Superior temporal gyrus (tissue), 1 donor: Measurements from ENCODE around the gene UNK.
A peak's percentile ranks its signal among the peaks of the same experiment; 100 is the strongest.
"Not testable (repeated sequence)": the region's sequence is repeated elsewhere in the genome, so short reads cannot be mapped to it uniquely, and the experiment has no call there.

Experiments
- DNase-seq: peaks from one replicate; pipeline ENCODE4 v3.0.0-alpha.2; 2016; ENCODE audit errors: extremely low spot score

The UNK gene

DNA sequence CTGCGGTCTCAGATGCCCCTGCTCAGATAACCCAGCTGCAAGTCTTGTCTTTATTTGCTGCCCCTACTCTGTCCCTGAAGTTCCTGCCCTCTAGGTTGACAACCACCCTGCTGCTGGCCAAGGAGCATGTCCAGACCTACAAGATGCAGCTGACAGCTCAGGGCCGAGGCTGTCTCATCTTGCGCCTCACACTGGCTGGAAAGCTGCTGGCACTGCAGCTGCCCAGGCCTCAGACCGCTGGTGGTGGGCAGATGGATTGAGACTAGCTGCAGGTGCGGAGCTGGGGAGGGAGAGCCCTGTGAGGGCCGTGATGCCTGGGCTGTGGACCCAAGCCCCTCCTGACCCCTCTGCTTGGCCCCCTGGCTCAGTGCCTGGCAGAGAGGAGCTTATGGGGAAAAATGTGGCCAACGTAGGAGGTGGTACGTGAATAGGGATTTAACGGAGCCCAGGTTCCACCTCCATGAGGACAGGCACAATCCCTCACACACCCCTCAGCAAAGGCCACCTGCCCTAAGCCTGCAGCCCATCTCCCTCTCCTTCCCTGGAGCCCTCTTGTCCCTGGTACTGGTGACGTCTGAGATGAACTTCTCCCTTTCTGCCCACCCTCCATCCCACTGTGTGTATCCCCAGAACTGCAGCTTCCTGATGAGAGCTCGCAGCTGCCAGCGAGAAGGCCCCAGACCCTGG lies 11.3 kb upstream of the UNK start:
- DNase-seq, result no peak

DNA sequence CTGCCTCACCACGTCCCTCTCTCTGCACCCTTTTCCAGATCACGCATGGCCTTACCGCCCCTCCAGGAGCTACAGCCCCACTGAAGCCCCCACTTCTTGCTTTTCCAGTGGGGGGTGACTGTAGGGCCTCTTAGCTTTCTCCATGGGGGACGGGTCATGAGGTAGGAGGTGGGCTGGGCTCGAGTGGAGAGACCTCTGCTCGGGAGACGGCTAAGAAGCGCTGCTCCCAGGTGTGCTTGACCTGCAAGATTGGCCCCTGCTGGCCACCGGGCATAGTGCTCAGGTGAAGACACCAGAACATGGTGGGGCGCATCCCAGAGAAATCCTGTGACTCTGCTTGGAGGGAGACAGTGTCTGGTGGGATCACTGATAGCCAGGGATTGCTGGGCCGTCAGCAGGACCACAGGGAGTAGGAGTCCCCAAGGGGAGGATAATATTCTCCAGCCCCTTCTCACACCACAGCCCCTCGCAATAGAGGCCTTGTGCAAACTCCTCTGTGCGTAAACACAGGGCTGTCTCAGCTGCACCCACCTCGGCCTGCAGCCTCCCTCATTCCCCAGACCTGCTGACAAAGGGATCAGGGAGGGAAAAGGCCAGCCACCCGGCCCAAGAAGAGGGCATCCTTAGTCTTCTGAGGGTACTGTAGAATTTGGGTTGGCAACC lies 10.7 kb upstream of the UNK start:
- no peak for DNase-seq

DNA sequence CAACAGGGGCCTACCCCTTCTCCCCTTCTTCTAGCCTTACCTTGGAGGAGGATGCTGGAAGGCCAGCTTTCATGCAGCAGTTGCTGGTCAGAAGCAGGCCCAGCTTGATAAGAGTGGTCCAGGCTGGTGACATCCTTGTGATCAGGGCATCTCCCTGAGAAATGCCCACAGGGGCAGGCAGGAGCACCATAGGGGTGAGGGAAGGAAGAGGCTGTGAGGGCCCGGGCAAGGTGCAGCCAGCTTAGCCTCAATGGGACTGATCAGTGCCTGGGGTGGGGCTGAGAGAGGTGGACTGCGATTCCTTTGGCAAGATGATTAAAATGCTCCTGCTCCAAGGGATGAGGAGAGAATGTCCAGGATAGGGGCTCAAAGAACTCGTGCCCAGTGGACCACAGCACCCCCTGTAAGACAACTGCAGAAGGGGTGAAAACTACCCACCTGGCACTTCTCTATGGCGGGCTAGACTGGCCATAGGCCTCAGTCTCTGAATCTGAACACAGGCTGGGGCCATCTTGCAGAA lies 10.1 kb upstream of the UNK start:
- DNase-seq, result no peak

DNA sequence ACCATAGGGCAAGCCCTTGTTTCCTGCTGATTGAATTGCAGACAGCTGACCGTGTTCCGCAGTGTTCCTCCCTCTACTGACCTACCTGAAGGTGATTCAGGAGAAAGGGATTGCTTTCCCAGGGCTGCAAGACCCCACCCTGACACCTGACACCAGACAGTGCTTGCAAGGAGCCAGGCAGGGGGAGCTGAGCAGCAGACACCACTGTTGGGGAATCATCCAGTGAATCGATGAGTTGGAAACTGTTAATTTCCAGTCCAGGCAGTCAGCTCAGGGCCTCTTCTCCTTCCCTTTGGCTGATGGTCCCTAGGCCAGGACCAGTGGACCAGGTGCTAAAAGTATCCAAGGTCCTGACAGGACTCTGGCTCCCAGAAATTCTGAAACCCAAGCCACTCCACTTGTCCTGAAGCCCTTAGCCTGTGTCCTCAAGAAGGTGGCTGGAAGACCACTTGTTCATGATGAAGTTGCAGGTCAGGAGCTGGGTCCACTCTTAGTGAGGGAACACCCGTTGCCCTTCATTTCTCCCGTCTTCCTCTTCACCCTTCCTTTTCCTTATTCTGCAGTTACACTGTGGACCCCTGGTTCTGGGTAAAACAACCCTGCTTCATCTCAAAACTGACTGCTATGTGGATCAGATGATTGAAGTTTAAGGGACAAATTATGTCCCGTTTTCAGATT lies 9.5 kb upstream of the UNK start:
- no peak for DNase-seq

DNA sequence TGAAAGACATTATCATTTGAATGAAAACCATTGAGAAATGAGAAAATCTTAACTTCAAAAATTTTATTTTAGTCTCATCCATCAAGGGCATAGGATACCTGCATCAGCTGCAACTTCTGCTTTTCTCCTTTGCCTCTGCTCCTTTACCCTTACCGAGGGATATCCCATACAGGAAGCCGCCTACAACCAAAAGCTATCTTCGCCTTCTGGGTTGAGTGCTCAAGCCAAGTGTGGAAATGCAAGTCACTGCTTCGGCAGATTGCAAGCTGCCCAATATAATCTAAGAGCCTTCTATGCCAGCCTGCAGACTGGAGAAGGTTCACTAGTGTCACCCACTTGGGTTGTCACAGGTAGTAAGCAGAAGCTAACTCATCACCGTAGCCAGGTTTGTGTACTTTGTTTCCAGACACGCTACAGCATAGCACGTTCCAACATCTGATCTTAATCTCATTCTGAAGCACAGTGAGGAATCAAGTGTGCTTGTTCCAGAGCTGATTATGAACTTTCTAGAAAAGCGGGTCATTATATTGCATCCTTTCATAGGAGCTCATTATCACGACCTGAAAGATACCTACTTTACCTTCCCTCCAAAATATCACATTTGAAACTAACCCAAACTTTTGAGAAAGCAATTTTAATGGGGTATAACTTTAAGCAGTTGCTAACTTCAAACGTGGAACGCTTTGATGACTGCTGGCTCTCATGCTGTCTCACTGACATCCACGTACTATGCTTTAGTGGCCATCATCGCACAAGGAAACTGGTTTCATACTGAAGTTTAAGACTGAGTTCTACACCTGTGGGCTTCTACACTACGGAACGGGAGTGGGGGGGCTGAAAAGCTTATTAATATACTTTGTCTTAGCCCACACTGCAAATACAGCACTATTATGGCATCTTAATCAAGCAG lies 8.0 kb upstream of the UNK start:
- DNase-seq, result no peak

DNA sequence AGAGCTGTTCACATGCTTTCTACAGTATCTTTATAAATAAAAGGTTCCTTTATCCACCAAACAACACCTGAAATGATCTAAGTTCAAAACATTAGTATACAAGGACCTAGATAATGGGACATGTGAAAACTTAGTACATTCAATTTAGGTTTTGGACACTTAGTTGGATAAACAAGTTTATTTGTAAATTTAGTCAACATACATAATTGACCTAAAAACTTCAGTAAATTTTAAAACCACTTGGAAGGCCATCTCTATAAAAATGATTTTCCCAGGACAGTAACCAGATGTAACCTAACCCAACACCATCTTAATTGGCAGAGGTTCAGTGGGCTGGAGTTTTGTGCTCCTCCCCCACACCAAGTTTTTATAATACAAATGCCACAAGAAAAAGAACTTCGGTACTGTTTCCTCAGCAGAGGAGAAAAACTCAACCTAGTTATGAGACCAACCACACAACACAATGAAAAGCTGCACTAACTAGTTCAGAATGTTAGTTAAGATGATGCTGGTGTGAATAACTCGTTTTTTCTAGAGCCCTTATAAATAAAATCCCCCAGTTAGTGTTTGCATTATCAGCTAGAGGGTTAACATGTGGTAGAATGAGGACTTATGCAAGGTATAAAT lies 7.2 kb upstream of the UNK start:
- no peak for DNase-seq

DNA sequence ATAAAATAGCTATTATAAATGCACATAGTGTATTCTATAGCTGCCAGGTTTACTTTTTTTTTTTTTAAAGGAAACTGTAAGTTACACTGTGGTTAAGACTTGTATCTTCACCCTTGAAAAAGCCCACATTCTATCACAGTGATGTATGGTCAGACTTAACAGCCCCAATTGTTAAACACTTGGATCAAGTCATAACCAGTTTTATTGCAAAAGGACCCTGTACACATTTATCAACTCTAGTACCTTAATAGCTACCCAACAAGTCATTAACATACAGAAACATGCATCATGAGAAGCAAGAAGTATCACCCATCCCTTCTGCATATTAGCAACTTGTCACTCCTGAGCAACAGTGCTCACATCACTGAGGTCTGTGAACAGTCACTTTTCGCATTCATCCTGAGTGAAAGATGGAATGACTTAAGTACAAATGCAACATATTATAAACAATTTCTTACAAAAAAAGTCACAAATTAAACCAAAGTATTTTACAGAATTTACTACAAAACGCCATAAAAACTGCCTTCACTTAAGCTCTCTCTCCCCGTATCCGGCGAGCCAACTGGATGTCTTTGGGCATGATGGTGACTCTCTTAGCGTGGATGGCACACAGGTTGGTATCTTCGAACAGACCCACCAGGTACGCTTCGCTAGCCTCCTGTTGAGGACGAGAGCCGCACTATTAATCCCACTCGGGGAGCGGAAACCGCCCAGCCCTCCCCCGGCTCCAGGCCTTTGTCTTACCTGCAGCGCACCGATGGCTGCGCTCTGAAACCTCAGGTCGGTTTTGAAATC lies 6.3 kb upstream of the UNK start:
- DNase-seq, result not testable (repeated sequence)

DNA sequence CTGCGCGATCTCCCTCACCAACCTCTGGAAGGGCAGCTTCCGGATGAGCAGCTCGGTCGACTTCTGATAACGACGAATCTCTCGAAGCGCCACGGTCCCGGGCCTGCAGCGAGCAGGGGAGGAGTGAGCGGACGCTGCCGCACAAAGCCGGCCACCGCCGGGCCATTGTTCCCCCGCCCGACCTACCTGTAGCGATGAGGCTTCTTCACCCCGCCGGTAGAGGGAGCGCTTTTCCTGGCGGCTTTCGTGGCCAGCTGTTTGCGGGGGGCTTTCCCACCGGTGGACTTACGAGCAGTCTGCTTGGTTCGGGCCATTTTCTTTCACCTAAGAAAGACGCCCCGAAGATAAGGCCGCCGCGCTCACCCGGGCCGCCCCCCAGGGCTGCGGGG lies 5.8 kb upstream of the UNK start:
- DNase-seq, result no peak

DNA sequence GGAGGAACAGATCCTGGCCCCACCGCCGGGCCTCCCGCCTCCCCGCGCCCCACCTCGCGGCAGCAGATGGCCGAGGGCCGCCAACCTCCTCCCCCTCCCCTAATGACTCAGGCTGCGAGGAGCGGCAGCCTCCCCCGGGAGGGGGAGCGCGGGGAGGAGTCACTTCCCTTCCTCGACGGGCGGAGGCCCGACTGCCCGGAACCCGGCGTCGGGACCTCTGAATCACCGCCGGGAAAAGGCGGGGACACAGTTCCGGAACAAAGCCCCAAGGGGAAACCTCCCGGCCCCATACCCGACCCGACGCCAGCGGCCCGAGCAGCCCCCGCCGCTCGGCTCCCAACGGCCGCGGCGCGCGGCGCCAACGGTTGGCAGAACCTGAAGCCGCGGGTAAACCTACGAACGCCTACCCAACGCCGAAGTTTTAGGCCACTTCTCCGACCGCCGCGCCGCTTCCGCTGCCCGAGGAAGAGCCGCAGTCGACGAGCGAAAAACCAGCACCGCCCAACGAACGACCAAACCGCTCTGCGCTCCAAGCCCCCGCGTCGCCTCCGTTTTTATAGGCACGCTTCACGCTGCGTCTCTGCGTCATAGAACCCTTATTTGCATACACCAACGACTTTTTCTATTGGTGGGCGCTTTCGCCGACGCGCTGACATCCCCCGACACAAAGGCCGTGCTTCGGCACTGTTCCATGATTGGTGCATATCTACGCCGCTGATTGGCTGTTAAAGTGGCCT lies 5.2 kb upstream of the UNK start:
- peak; percentile 100 for DNase-seq

DNA sequence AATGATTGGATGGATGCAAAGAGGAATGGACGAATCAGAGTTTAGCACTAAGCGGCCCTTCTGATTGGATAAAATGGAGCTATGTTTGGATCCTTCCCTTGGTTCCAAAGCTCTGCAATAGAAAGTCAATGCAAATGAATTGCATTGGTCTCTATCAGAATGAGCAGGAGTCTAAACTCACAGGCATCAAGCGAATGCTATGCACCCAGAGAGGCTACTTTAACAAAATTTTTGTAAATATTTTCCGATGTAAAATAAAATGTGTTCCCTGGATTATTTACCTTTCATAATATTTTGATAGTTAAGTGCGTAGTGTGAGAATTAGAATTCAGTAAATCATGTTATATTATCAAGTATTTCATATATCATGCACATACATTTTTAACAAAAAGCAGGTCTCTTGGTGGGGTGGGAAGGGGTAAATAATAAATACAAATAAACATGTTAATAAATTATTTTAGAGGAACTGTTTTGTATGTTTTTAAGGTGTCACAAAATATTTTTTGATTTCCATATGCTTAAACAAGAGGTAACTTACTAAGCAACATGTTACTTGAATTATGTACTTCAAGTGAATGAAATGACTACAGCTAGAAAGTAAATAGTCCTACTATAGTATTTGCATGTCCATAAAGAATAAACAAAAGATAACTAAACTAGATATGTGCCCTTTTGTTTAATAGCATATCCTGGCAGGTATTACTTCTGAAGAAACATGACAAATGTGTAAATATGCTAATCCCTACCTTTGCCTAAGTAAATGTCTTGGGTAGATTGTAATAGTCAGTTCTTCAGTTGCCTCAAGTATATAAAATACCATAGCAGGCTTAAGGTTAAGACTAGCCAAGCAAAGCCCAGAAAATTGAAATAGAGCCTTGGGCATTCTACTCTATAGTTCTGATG lies 4.4 kb upstream of the UNK start:
- no peak for DNase-seq

DNA sequence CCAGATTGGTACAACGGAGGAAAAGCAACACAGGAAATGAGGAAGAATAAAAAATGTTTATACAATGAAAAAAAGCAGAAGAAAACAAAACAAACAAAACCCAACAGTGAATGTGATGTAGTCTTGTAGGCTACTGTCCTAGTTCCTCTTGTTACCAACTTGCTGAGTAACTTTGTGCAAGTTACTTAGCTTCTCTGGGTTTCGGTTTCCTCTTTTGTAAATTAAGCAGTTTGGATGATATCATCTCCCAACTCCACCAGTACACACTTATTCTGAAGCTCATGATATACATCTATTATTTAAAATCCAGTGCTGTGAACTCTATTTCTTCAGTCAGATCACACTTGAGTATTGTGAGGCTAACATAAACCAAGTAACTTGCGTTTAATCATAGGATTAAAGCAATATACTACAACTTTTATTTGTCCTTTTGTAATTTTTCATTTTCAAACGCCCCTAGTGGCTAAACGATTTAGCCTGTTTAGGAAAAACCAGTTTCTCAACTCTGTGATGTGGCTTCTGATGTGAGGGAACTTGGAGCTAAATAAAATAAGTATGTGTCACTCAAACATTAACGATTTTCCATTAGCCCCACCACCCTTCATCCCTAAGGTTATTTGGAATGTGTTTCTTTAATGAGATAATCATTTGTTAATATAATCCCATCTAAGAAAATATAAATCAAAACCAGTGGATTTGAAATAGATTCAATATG lies 1.4 kb upstream of the UNK start:
- DNase-seq, result peak; percentile 77

DNA sequence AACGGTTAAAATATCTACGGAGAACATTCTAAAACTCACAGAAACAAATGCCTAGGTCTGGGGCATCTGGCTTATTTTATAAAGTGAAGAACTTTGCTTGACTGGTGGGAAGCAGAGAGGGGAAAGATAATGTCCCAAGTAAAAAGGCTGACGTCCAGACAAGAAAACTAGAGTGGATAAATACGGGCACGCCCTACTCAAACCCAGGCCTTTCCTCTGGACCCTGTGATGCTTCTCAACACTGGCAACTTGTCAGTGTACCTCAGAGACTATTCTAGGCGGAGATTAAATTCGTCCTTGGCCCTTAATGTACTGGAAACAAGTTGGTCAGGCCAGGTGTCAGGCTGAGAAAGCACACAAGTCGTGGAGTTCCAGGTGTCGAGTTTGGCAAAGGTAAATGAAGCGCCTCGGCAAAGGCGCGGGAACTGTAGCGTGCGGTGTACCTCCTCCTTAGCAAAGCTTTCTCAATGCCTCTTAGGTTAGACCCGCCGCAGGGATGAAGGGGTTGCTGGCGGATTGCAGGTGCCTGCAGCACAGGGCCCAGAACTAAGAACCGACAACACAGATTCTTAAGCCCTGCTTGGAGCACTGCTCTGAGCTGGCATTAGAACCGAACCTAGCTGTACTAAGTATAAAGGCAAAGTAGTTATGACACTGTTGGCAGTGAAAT lies 668 bp upstream of the UNK start:
- DNase-seq, result no peak

DNA sequence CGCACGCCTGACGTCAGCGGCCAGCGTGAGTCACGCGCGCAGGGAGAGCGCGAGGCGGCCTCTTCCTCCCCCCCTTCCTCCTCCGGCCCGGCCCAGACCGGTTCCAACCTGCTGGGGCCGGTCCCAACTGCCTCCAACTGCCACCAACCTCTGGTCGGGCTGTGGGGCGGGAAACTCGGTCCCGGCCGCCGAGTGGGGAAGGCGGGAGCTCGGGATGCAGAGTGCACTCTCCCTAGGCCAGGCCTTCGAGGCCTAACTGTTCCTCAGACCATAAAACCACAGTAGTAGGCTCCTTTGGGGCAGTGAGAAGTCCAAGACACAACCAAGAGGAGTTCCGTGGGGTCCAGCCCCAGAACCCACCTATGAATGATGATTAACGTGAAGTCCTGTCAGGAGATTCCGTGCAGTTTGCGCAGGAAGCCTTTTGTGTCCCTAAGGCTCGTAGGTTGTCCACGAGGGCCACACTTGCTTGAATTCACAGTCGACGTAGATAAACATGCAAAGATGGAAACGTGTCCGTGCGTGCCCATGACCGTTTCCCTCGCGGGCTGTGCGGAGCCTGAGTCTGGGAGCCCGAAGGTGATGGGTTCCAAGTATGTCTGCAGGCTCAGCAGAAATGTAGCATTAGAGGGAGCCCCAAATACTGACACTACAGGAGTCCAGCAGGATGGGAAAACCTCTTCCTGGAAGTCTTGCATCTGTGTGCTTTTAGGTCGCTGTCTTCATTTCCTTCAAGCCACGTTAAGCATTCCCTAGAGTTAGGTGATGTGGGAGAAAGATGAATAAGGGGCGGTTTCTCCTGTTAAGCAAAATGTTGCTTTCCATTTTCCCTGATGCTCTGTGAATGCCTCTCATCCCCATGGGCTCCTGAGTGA lies 647 bp downstream of the UNK start:
- peak; percentile 87 for DNase-seq

DNA sequence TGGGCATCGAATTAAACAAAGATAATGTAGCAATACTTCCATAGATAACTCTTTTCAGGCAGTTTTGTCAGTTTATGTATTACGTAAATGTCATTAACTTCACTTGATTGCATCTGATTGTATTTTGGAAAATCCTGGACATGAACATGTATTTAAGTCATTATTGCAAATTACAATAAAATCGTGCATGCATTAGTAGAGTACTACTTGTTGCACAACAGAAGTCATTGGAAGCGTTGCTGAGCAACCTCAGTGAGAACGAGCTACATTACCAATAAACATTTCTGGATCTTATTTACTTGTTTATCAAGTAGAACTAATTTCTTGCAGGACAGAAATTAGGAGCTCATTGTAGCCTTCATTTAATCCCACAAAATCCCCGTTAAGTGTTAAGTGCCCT lies 6.6 kb downstream of the UNK start:
- no peak for DNase-seq

DNA sequence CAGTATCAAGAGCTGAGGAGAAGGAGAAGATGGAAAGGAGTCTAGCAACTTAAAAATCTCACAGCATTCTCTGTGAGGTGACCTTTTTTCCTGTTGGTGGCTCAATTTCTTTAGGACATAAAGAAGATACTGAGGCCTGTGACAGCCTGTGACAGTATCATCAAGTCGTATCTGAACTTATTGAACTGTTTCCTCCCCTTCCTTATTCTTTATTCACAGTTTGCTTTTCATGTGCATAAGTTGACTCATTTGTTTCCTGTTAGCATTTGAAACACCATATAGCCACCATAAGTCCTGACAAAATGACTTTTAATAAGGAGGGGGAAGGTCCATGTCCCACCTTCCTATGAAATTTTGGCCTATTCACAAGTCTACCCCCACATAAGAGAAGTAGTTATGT lies 8.9 kb downstream of the UNK start:
- DNase-seq, result no peak

DNA sequence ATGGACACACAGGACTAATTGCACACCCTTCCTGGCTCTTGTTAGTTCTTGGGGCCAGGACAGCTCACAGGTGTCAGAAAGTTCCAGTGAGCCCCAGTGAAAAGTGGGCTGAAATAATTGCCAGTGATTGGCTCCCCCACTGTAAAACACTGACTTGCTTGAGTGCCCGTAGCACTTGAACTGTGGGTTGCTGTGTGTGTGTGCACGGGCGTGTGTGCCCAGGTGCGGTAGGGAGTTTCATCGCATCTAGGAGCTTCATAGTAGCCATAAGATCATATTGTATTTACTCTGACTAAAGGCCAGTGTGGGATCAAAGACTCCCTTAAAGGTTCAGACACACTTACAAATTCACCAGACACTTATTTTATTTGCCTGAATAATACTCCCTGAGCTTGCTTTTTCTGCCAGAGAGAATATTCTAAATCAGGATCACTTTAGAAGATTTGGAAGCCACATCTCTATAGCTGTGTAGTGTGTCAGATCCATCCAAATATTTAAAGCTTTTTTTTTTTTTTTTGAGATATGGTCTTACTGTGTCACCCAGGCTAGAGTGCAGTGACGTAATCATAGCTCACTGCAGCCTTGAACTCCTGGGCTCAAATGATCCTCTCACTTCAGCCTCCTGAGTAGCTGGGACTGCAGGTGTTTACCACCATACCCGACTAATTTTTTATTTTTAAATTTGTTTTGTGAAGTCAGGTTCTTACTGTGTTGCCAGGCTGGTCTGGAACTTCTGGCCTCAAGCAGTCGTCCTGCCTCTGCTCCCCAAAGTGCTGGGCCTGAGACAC lies 11.4 kb downstream of the UNK start:
- DNase-seq, result no peak
